HG03103 (cell line): Measurements from ENCODE around the gene FOLR1.

ENCODE experiments used
- ATAC-seq: cut with Tn5 transposase; IDR thresholded peaks from one replicate; pipeline ENCODE4 v1.9.1; 2021; ENCODE audit warnings: low read depth; ENCODE audit not compliant: unreplicated experiment

The FOLR1 gene

GRCh38 chr11:72245263-72245816, 53.4 kb downstream of the FOLR1 start:
- ATAC-seq = no peak
